Measurements from ENCODE around the gene ASB10.

GRCh38 chr7:151189038-151189437, 2.0 kb upstream of the ASB10 start:
- TF ChIP-seq CTCF (IDR thresholded peaks at IDR 0.05) (no peak), POLR2A (IDR thresholded peaks at IDR 0.05) (no peak)

Data from esophagus squamous epithelium (tissue), 4 donors.